Bronchial epithelial cell (primary cell): ENCODE data around the gene B3GALT6. TPM values are rescaled to one million over a fixed set of nuclear protein-coding genes. Genes with fewer than 3 reads are reported as not detected.
"Not testable (repeated sequence)": the region's sequence is repeated elsewhere in the genome, so short reads cannot be mapped to it uniquely, and the experiment has no call there.

Experiments used
- DNase-seq: peaks from one replicate; pipeline ENCODE4 v3.0.0-alpha.2; 2010; ENCODE audit warnings: low read depth
- FAIRE-seq: peaks from 2 replicates; lab custom pipeline; 2011; peaks lifted over from hg19 to GRCh38; lab: Jason Lieb, UNC
- H3K27me3 ChIP-seq: 2 replicates; pipeline ENCODE4 v1.5.1; 2011; ENCODE audit warnings: low read length; ENCODE audit not compliant: control insufficient read depth, insufficient read depth
- H3K36me3 ChIP-seq: 2 replicates; pipeline ENCODE4 v1.5.1; 2011; ENCODE audit warnings: low read length; ENCODE audit not compliant: control insufficient read depth, insufficient read depth
- H3K4me3 ChIP-seq: 2 replicates; pipeline ENCODE4 v1.5.1; 2011; ENCODE audit warnings: mild to moderate bottlenecking, low read depth, low read length, control low read depth
- CTCF ChIP-seq: IDR thresholded peaks from 2 replicates; pipeline ENCODE4 v1.5.1; 2011; ENCODE audit warnings: mild to moderate bottlenecking, moderate library complexity, low read length, control low read depth, inconsistent platforms; ENCODE audit not compliant: insufficient read depth, severe bottlenecking
- total RNA-seq: library from RNA; depleted of rRNA; stranded (reverse); fragments of >200 nt; gene quantifications from 2 replicates; pipeline ENCODE4 v1.2.1, GENCODE V29; 2014

The B3GALT6 gene
- total RNA-seq, 1 donor from 2014 or later = 24.5 TPM

GRCh38 chr1:1187938-1188337 is 44.1 kb upstream of the B3GALT6 start:
- DNase-seq (no peak), FAIRE-seq (no peak)
- Histone ChIP-seq H3K4me3 (no peak overlapping the region), H3K27me3 (no peaks in the 10 kb centered on the region), H3K36me3 (no peaks in the 10 kb centered on the region)
- TF ChIP-seq CTCF = no peak

DNA sequence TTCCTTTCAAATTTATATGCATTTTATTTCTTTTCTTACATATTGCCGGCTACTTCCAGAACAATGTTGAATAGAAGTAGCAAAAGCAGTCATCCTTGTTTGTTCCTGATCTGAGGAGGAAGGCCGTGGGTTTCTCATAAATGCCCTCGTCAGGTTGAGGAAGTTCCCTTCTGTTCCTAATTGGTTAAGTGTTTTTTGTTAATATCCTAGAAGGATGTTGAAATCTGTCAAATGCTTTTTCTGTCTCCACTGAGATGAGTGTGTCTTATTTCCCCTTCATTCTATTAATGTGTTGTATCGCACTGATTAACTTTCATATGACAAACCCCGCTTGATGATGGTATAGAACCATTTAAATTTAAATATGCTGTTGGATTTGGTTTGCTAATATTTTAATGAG is 42.9 kb upstream of the B3GALT6 start:
- no peak for FAIRE-seq

GRCh38 chr1:1191734-1192133 is 40.3 kb upstream of the B3GALT6 start:
- Histone ChIP-seq H3K27me3 (no peaks in the 10 kb centered on the region), H3K4me3 (no peak overlapping the region), H3K36me3 (no peaks in the 10 kb centered on the region)
- DNase-seq (no peak), FAIRE-seq (no peak)
- TF ChIP-seq CTCF = no peak

More for the DNA sequence above, 42.9 kb upstream of the B3GALT6 start:
- no peak for TF ChIP-seq CTCF
- no peaks in the 10 kb centered on the region for H3K36me3 ChIP-seq
- DNase-seq = no peak
- no peak overlapping the region for H3K4me3 ChIP-seq
- H3K27me3 ChIP-seq = no peaks in the 10 kb centered on the region

- DNase-seq (no peak), FAIRE-seq (no peak)
- no peak overlapping the region for H3K4me3 ChIP-seq
- no peak for TF ChIP-seq CTCF
- H3K27me3 ChIP-seq = peaks cover 2% of the 10 kb centered on the region
- H3K36me3 ChIP-seq = no peaks in the 10 kb centered on the region
These were observed 37.3 kb upstream of the B3GALT6 start for GRCh38 chr1:1194723-1195122.

DNA sequence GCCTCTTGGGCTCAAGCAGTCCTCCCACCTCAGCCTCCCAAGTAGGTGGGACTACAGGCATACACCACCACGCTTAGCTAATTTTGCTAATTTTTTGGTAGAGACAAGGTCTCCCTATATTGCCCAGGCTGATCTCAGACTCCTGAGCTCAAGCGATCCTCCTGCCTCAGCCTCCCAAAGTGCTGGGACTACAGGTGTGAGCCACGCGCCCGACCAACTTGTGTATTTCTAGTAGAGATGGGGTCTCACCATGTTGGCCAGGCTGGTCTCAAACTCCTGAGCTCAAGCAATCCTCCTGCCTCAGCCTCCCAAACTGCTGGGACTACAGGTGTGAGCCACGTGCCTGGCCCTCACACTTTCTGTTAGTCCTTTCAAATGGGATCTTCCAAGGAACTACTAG is 36.3 kb upstream of the B3GALT6 start:
- not testable (repeated sequence) for H3K4me3 ChIP-seq, FAIRE-seq, DNase-seq, H3K36me3 ChIP-seq, H3K27me3 ChIP-seq

DNA sequence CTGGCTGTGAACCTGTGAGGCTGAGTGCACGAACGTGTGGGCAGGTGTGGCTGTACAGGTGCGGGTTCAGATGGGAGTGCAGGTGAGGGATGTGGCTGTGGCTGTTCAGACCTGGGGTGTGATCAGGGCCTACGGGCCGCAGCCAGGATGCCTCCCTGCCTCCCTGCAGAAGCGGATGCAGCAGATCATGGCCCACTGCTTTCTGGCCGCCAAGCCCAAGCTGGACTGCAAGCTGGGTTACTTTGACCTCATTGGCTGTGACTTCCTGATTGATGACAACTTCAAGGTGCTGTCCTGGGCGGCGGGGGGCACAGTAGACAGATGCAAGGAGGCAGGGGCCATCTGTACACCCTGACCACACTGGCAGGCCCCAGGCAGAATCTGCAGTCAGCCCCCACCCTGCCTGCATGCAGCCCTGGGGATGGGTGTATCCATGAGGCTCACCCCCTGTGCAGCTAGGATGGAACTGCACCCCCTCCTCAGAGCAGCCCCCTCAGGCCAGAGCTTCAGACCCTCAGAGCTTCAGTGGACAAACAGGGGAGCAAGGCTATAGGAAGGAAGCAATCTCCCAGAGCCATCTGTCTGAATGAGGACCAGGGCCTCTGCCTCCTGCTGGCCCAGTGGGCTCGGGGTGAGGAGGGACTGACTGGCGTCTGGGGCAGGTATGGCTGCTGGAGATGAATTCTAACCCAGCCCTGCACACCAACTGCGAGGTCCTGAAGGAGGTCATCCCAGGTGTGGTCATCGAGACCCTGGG is 35.4 kb upstream of the B3GALT6 start:
- TF ChIP-seq CTCF = no peak
- H3K36me3 ChIP-seq = no peaks in the 10 kb centered on the region
- no peak for DNase-seq
- H3K4me3 ChIP-seq = no peak overlapping the region
- FAIRE-seq = peak; percentile 13
- H3K27me3 ChIP-seq = peaks cover 2% of the 10 kb centered on the region
